K562 (cell line): ENCODE data around the gene KRTAP4-16.
A peak's percentile ranks its signal among the peaks of the same experiment; 100 is the strongest.

Experiments used
- CREB3 ChIP-seq: fragments of 450-650 bp; conservative IDR thresholded peaks from 2 replicates; pipeline ENCODE4 v1.6.1; 2016; ENCODE audit warnings: missing genetic modification characterization, low read depth, mild to moderate bottlenecking, missing compliant biosample characterization, moderate library complexity
- NCOR1 ChIP-seq: fragments of 450-650 bp; IDR thresholded peaks from 2 replicates; pipeline ENCODE4 v1.6.1; 2016; ENCODE audit warnings: mild to moderate bottlenecking, moderate library complexity
- NR2C1 ChIP-seq, 2 experiments: fragments of 450-650 bp; IDR thresholded peaks; 2 replicates each; pipeline ENCODE4 v1.6.1; 2017; ENCODE audit warnings: mild to moderate bottlenecking in 2 of 2, antibody characterized with exemption in 1 of 2, inconsistent platforms in 1 of 2, missing compliant biosample characterization in 1 of 2, missing genetic modification characterization in 1 of 2
- SIX5 ChIP-seq, 2 experiments: IDR thresholded peaks; 2 replicates each; pipeline ENCODE4 v1.6.1; 2011; ENCODE audit warnings: low read length in 2 of 2, borderline replicate concordance in 1 of 2, low read depth in 1 of 2, mild to moderate bottlenecking in 1 of 2, moderate library complexity in 1 of 2; ENCODE audit not compliant: insufficient read depth in 1 of 2
- SMARCE1 ChIP-seq: fragments of 450-650 bp; IDR thresholded peaks from 2 replicates; pipeline ENCODE4 v1.7.1; 2016; ENCODE audit warnings: mild to moderate bottlenecking
- SNAPC5 ChIP-seq: fragments of 250-450 bp; sonication (Bioruptor Pico); IDR thresholded peaks from 2 replicates; pipeline ENCODE4 v1.8.0; 2021; ENCODE audit warnings: moderate library complexity, mild to moderate bottlenecking, inconsistent platforms

- TF ChIP-seq CREB3 (tag) (no peak), SMARCE1 (peak; percentile 86; the same call in 1 of the 2 replicates), NCOR1 (no peak), SIX5 (IDR thresholded peaks at IDR 0.05; ENCODE audit: borderline replicate concordance in 1 of 2, insufficient read depth in 1 of 2, low read depth in 1 of 2, low read length in 2 of 2) (no peak), NR2C1 (IDR thresholded peaks at IDR 0.05) (no peak), NR2C1 (tag; IDR thresholded peaks at IDR 0.05) (no peak), SNAPC5 (no peak)
Observed at GRCh38 chr17:41065829-41066624, 36.0 kb downstream of the KRTAP4-16 start, which contains the start of gene KRTAP2-4.
